H9 (cell line): ENCODE measurements around the gene SDK1. TPM values are rescaled to one million over a fixed set of nuclear protein-coding genes. Genes with fewer than 3 reads are reported as not detected.

Source experiments
- DNase-seq: peaks from one replicate; pipeline ENCODE4 v3.0.0-alpha.2; 2017
- H2AFZ ChIP-seq: one replicate; pipeline ENCODE4 v1.6.1; 2013; ENCODE audit warnings: mild to moderate bottlenecking, low read length, control low read depth, moderate library complexity
- H2AK5ac ChIP-seq: 2 replicates; pipeline ENCODE4 v1.6.1; 2013; ENCODE audit warnings: low read length, control low read depth, mixed read lengths; ENCODE audit not compliant: insufficient read length
- H2BK120ac ChIP-seq: one replicate; pipeline ENCODE4 v1.6.1; 2013; ENCODE audit warnings: low read depth, mild to moderate bottlenecking, low read length, control low read depth, inconsistent platforms; ENCODE audit not compliant: poor library complexity, severe bottlenecking
- H2BK12ac ChIP-seq: 2 replicates; pipeline ENCODE4 v1.6.1; 2013; ENCODE audit warnings: low read length, control low read depth, mixed read lengths, low read depth; ENCODE audit not compliant: insufficient read length
- H2BK15ac ChIP-seq: 2 replicates; pipeline ENCODE4 v1.6.1; 2013; ENCODE audit warnings: low read depth, low read length, control low read depth
- H2BK20ac ChIP-seq: one replicate; pipeline ENCODE4 v1.6.1; 2013; ENCODE audit warnings: low read depth, mild to moderate bottlenecking, low read length, control low read depth, inconsistent platforms; ENCODE audit not compliant: poor library complexity, severe bottlenecking
- H2BK5ac ChIP-seq: 2 replicates; pipeline ENCODE4 v1.6.1; 2013; ENCODE audit warnings: low read length, control low read depth, mixed read lengths; ENCODE audit not compliant: insufficient read length
- H3K14ac ChIP-seq: 2 replicates; pipeline ENCODE4 v1.6.1; 2013; ENCODE audit warnings: low read length, control low read depth; ENCODE audit not compliant: insufficient read depth
- H3K18ac ChIP-seq: 2 replicates; pipeline ENCODE4 v1.6.1; 2013; ENCODE audit warnings: low read depth, mild to moderate bottlenecking, mixed read lengths, low read length, control low read depth; ENCODE audit not compliant: insufficient read length
- H3K23ac ChIP-seq: 2 replicates; pipeline ENCODE4 v1.6.1; 2013; ENCODE audit warnings: low read length, control low read depth, mixed read lengths, low read depth; ENCODE audit not compliant: insufficient read length
- H3K23me2 ChIP-seq: 2 replicates; pipeline ENCODE4 v1.6.1; 2013; ENCODE audit warnings: low read depth, mild to moderate bottlenecking, mixed read lengths, low read length, control low read depth; ENCODE audit not compliant: insufficient read length, poor library complexity, severe bottlenecking
- H3K27ac ChIP-seq: 2 replicates; pipeline ENCODE4 v1.5.1; 2013; ENCODE audit warnings: low read length, control low read depth, mixed read lengths, low read depth; ENCODE audit not compliant: insufficient read length
- H3K27me3 ChIP-seq: 2 replicates; pipeline ENCODE4 v1.6.1; 2013; ENCODE audit warnings: low read length, control low read depth, inconsistent platforms; ENCODE audit not compliant: insufficient read depth
- H3K4ac ChIP-seq: 2 replicates; pipeline ENCODE4 v1.6.1; 2013; ENCODE audit warnings: low read depth, mild to moderate bottlenecking, control low read depth, inconsistent platforms, low read length, moderate library complexity
- H3K4me1 ChIP-seq: 2 replicates; pipeline ENCODE4 v1.6.1; 2013; ENCODE audit warnings: low read length, control low read depth, inconsistent platforms; ENCODE audit not compliant: insufficient read depth
- H3K4me2 ChIP-seq: 2 replicates; pipeline ENCODE4 v1.6.1; 2013; ENCODE audit warnings: low read length, control low read depth, mixed read lengths; ENCODE audit not compliant: insufficient read length, insufficient read depth
- H3K56ac ChIP-seq: 2 replicates; pipeline ENCODE4 v1.6.1; 2013; ENCODE audit warnings: low read depth, mild to moderate bottlenecking, mixed read lengths, low read length, control low read depth; ENCODE audit not compliant: insufficient read length
- H3K79me1 ChIP-seq: 2 replicates; pipeline ENCODE4 v1.6.1; 2013; ENCODE audit warnings: low read depth, mild to moderate bottlenecking, moderate library complexity, low read length, control low read depth, inconsistent platforms; ENCODE audit not compliant: insufficient read depth, poor library complexity, severe bottlenecking
- H3K79me2 ChIP-seq: 2 replicates; pipeline ENCODE4 v1.6.1; 2013; ENCODE audit warnings: low read length, control low read depth, inconsistent platforms; ENCODE audit not compliant: insufficient read depth
- H3K9ac ChIP-seq: 2 replicates; pipeline ENCODE4 v1.6.1; 2013; ENCODE audit warnings: low read length, control low read depth, mixed read lengths; ENCODE audit not compliant: insufficient read length; ENCODE audit errors: extremely low read depth
- H3K9me3 ChIP-seq: one replicate; pipeline ENCODE4 v1.6.1; 2013; ENCODE audit warnings: low read depth, low read length, inconsistent platforms; ENCODE audit not compliant: control insufficient read depth
- H3T11ph ChIP-seq: one replicate; pipeline ENCODE4 v1.6.1; 2013; ENCODE audit warnings: mild to moderate bottlenecking, low read length, control low read depth, inconsistent platforms
- H4K20me1 ChIP-seq: one replicate; pipeline ENCODE4 v1.6.1; 2013; ENCODE audit not compliant: control insufficient read depth, insufficient read length, insufficient read depth
- H4K5ac ChIP-seq: 2 replicates; pipeline ENCODE4 v1.6.1; 2013; ENCODE audit warnings: low read depth, mild to moderate bottlenecking, mixed read lengths, low read length, control low read depth; ENCODE audit not compliant: insufficient read length
- H4K8ac ChIP-seq: replicated peaks from 2 replicates; pipeline ENCODE4 v1.6.1; 2013; ENCODE audit warnings: low read length, control low read depth, mixed read lengths, low read depth; ENCODE audit not compliant: insufficient read length
- H4K91ac ChIP-seq: 2 replicates; pipeline ENCODE4 v1.6.1; 2013; ENCODE audit warnings: low read depth, mild to moderate bottlenecking, moderate library complexity, mixed read lengths, low read length, control low read depth; ENCODE audit not compliant: insufficient read length
- H3K27ac Mint-ChIP-seq, 3 experiments: 2 replicates in 2 of 3; 3 replicates in 1 of 3; pipeline ENCODE4 v1.8.0; 2020 to 2021; ENCODE audit warnings: mixed read lengths in 3 of 3, mild to moderate bottlenecking in 1 of 3, moderate library complexity in 1 of 3
- H3K27me3 Mint-ChIP-seq: 2 replicates; pipeline ENCODE4 v1.8.0; 2021; ENCODE audit warnings: low read depth, mild to moderate bottlenecking, moderate library complexity, mixed read lengths
- H3K36me3 Mint-ChIP-seq, 3 experiments: 2 replicates in 2 of 3; 3 replicates in 1 of 3; pipeline ENCODE4 v1.8.0; 2020 to 2021; ENCODE audit warnings: low read depth in 3 of 3, mixed read lengths in 3 of 3; ENCODE audit not compliant: insufficient read depth in 1 of 3
- H3K4me1 Mint-ChIP-seq, 2 experiments: 2 replicates each; pipeline ENCODE4 v1.8.0; 2020; ENCODE audit warnings: mixed read lengths in 2 of 2
- H3K4me3 Mint-ChIP-seq, 2 experiments: 2 replicates in 1 of 2; 3 replicates in 1 of 2; pipeline ENCODE4 v1.8.0; 2020 to 2021; ENCODE audit warnings: mild to moderate bottlenecking in 2 of 2, mixed read lengths in 2 of 2, moderate library complexity in 1 of 2
- H3K9me3 Mint-ChIP-seq, 2 experiments: 2 replicates in 1 of 2; 3 replicates in 1 of 2; pipeline ENCODE4 v1.8.0; 2020; ENCODE audit warnings: mild to moderate bottlenecking in 2 of 2, mixed read lengths in 2 of 2, moderate library complexity in 1 of 2
- WGBS: extraction: QIAGEN DNeasy Blood & Tissue Kit; methylation state at CpG from one replicate; pipeline ENCODE4 v1.1.7; 2013; ENCODE audit warnings: missing lambda C conversion rate, low lambda C conversion rate, mixed read lengths; ENCODE audit not compliant: insufficient read length; ENCODE audit errors: extremely low coverage; 5-methylcytosine and 5-hydroxymethylcytosine counted together
- total RNA-seq: library from RNA; stranded (reverse); gene quantifications from 2 replicates; pipeline ENCODE4 v1.2.1, GENCODE V29; 2021
- TF ChIP-seq, protein P1 (sequence below): fragments of 200-600 bp; sonication (generic); conservative IDR thresholded peaks from 3 replicates; pipeline ENCODE4 v1.8.0; 2021; ENCODE audit warnings: antibody characterized with exemption, mild to moderate bottlenecking

Gene SDK1
- total RNA-seq, 1 experiment from 2014 or later: 8.7 TPM

DNA sequence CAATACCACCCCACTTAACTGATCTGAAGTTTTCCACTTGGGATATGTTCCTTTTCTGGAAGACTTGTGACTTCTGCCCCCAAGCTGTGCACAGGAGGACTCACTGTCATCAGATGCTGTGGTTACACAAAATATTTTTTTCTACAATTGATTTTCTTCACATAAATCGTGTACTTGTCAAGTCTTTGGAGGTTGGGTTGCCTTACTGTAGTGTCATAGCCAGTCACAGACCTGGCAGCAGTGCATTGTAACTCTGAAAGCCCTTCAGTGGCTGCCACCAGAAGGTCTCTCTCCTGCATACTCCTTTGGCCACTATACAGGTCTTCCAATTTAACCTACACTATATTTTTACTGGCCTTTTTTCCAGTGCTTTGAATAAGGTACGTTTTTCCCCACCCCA is 73.2 kb downstream of the SDK1 start:
- no CpG with 5 or more reads among the region's 2 CpGs for WGBS
- no peak overlapping the region for H3K23ac ChIP-seq
- no peak overlapping the region for H3K9ac ChIP-seq
- H2BK12ac ChIP-seq: no peak overlapping the region
- H3K9me3 Mint-ChIP-seq: no peaks in the 10 kb centered on the region
- no peak overlapping the region for H3K4ac ChIP-seq
- no peak overlapping the region for H2BK20ac ChIP-seq
- no peak overlapping the region for H2BK120ac ChIP-seq
- H2AK5ac ChIP-seq: no peak overlapping the region
- H3K56ac ChIP-seq: no peak overlapping the region
- H3K4me2 ChIP-seq: no peak overlapping the region
- H3K79me1 ChIP-seq: no peaks in the 10 kb centered on the region
- no peak overlapping the region for H4K91ac ChIP-seq
- no peaks in the 10 kb centered on the region for H3K79me2 ChIP-seq
- no peaks in the 10 kb centered on the region for H3K36me3 Mint-ChIP-seq
- peak overlapping the region in 1 of 3 experiments; percentile 14; a peak in 1 of 7 replicates for H3K27ac Mint-ChIP-seq
- H3K4me1 ChIP-seq: peaks cover 12% of the 10 kb centered on the region; the same call in 1 of the 2 replicates
- no peak for DNase-seq
- H3K4me3 Mint-ChIP-seq: no peak overlapping the region
- TF ChIP-seq, protein P1, sequence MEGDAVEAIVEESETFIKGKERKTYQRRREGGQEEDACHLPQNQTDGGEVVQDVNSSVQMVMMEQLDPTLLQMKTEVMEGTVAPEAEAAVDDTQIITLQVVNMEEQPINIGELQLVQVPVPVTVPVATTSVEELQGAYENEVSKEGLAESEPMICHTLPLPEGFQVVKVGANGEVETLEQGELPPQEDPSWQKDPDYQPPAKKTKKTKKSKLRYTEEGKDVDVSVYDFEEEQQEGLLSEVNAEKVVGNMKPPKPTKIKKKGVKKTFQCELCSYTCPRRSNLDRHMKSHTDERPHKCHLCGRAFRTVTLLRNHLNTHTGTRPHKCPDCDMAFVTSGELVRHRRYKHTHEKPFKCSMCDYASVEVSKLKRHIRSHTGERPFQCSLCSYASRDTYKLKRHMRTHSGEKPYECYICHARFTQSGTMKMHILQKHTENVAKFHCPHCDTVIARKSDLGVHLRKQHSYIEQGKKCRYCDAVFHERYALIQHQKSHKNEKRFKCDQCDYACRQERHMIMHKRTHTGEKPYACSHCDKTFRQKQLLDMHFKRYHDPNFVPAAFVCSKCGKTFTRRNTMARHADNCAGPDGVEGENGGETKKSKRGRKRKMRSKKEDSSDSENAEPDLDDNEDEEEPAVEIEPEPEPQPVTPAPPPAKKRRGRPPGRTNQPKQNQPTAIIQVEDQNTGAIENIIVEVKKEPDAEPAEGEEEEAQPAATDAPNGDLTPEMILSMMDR: no peak
- H4K20me1 ChIP-seq: no peaks in the 10 kb centered on the region
- no peaks in the 10 kb centered on the region for H3K9me3 ChIP-seq
- no peak overlapping the region for H3T11ph ChIP-seq
- no peaks in the 10 kb centered on the region for H3K27me3 Mint-ChIP-seq
- no peak overlapping the region for H2AFZ ChIP-seq
- no peak overlapping the region for H3K14ac ChIP-seq
- H3K27me3 ChIP-seq: no peaks in the 10 kb centered on the region
- H3K27ac ChIP-seq: no peak overlapping the region
- H2BK15ac ChIP-seq: no peak overlapping the region
- H4K5ac ChIP-seq: no peak overlapping the region
- no peak overlapping the region for H4K8ac ChIP-seq
- no peak overlapping the region for H2BK5ac ChIP-seq
- no peaks in the 10 kb centered on the region for H3K23me2 ChIP-seq
- H3K4me1 Mint-ChIP-seq: peaks cover 33 to 45% of the 10 kb centered on the region in 2 experiments
- H3K18ac ChIP-seq: no peak overlapping the region
